GM18867 (cell line): Measurements from ENCODE around the gene SETD1B.
"Not testable (repeated sequence)": the region's sequence is repeated elsewhere in the genome, so short reads cannot be mapped to it uniquely, and the experiment has no call there.

Experiments
- ATAC-seq: cut with Tn5 transposase; IDR thresholded peaks from one replicate; pipeline ENCODE4 v1.9.1; 2021; ENCODE audit warnings: mild to moderate bottlenecking, moderate library complexity; ENCODE audit not compliant: unreplicated experiment

The SETD1B gene

DNA sequence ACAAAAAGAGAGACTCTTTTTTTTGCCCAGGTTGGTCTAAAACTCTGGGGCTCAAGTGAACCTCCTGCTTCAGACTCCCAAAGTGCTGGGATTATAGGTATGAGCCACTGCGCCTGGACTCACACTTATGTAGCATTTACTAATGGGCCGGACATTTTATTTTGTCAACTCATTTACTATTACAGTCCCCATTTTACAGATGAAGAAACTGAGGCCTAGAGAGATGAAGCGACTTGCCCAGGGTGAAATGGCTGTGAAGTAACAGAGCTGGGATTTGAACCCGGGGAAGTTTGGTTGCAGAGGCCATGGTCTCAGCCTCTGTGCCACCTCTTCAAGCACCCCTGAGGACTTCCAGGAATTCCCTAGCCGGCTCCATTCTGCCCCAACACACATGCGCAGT is 45.4 kb downstream of the SETD1B start:
- ATAC-seq: no peak

DNA sequence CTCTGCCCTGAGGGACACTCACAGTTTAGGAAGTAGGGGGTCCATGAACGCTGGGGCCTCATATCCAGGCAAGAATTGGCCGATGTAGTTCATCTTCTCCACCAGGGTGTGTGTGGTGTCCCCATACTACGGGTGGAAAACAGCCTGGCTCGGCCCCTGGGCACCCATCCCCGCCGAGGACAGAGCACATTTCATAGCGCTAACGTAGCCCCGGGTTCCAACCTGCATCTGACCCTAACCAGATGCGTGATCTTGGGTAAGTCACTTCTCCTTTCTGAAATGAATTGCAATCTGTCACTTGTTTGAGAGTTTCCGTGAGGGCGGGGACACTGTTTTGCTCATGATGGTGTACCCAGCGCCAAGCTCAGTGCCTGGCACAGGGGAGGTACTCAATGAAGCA is 45.9 kb downstream of the SETD1B start:
- ATAC-seq: no peak

DNA sequence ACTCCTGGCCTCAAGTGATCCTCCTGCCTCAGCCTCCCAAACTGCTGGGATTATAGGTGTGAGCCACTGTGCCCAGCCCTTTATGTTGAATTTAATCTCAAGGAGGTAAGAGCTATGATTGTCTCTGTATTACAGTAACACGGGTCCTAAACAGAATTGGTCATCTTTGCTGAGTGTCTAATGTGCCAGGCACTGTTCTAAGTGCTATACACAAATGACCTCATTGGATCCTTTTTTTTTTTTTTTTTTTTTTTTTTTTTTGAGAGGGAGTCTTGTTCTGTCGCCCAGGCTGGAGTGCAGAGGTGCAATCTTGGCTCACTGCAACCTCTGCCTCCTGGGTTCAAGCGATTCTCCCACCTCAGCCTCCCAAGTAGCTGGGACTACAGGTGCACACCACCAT is 48.6 kb downstream of the SETD1B start:
- ATAC-seq: not testable (repeated sequence)

DNA sequence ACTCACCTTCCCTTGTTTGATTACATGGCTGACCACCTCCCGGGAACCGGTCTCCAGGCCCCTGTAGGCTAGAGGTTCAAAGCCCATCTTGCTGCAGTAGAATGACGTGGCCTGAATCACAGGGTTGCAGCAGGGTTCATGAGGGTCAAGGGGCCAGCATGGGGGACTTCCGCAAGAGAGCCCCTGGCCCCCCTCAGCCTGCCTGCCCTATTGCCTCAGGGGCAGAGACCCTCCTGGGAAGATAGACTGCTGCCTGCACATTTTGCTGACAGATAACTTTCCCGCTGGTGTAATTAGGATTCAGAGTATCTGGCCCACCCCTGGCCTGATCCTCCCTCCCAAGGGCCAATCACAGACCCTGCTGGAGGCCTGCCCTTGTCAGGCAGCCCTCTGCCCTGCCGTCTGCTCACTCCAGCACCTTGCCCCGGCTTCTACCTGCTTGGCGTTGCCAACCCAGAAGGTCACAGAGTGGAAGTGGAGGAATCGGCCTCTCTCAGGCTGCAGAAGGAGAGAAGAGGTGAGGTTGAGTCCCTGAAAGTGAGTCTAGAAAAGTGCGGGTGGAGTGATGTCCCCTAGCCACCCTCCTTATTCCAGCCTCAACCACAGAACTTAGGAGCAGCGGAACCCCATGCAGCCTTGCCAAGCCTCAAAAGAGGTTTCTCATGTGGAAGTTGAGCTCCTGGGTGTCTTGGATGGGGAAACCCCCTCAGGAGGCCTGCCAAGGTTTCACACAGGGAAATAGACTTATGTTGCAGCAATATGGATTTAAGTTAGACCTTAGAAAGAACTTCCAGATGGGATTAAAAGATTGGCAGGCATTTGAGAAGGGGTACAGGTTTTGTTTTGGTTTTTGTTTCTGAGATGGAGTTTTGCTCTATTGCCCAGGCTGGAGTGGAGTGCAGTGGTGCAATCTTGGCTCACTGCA is 53.8 kb downstream of the SETD1B start:
- ATAC-seq: no peak

DNA sequence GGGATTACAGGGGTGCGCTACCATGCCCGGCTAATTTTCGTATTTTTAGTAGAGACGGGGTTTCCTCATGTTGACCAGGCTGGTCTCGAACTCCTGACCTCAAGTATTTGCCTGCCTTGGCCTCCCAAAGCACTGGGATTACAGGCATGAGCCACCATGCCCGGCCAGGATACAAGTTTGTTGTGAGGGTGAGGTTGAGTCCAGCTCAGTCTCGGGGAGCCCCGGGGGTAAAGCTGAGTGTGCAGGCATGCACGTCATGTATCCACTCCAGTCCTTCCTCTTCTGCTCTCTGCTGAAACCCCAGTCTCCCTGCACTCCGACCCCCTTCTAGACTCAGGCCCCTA is 54.5 kb downstream of the SETD1B start:
- ATAC-seq: no peak

DNA sequence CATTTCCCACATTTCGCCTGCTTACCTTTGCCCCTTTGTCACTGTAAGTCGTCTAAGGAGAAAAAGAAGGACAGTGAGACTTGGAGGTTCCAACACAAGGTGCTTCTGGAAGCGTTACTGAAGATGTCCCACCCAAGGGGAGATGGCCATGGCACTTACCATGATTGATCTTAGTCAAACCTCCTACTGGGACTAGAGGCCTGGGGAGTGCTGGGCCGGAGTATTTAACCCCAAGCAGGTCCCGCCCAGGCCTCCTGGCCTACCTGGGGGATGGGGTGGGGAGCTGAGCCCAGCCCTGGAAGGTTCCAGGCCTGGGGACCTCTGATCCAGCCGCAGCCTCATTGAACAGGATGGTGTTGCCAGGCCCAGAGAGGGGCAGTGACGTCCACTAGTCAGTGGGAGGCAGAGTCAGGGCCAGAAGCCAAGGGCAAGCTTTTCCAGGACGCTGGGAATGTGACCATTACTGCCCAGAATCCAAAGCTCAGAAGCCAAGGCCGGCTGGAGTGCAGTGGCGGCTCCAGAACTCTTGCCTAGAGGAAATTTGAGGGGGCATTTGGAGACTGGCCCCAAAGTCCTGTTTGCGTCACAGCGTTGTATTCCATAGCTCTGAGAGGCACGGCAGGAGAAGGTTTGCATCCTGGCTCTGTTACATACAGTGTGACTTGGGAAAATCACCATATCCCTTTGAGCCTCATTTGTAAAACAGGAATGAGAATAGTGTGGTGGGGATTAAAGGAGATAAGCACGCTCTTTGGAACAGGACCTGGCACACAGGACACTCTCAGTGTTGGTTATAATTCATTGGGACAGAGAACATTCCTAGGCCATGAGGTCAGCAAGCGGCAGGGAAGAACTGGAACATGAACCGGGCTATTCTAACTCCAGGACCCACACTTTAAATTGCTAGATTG is 55.1 kb downstream of the SETD1B start, which contains the start of gene HPD:
Gene HPD (minus strand): TSS at position 198 of the 911 bp plus-strand sequence. CDS start 36 bp downstream, at position 162.
- no peak for ATAC-seq

DNA sequence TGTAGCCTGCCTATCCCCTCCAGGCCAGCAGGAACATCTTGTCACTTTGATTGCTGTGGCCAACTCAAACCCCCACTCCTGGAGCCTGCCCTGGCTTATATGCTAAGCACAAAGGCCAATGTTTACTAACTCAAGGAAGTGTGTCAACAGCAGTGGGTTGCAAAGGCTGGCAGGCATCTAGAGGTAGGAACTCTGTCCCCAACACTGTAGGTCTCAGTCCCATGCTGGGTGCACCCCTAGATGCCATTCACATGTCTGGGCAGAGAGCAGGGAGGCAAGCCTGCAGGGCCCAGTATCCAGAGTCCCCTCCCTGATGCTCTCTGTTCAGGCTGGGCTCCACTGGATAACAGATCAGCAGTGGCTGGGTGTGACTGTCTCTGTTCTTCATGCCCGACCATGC is 56.4 kb downstream of the SETD1B start:
- ATAC-seq: no peak

DNA sequence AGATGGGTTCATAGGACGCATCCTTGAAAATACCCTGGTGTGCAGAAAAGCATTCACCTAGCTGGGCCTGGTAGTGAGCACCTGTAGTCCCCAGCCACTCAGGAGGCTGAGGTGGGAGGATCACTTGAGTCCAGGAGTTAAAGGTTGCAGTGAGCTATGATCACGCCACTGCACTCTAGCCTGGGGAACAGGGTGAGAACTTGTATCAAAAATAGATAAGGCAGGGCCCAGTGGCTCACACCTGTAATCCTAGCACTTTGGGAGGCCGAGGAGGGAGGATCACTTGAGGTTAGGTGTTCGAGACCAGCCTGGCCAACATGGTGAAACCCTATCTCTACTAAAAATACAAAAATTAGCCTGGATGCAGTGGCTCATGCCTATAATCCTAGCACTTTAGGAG is 56.9 kb downstream of the SETD1B start:
- not testable (repeated sequence) for ATAC-seq

DNA sequence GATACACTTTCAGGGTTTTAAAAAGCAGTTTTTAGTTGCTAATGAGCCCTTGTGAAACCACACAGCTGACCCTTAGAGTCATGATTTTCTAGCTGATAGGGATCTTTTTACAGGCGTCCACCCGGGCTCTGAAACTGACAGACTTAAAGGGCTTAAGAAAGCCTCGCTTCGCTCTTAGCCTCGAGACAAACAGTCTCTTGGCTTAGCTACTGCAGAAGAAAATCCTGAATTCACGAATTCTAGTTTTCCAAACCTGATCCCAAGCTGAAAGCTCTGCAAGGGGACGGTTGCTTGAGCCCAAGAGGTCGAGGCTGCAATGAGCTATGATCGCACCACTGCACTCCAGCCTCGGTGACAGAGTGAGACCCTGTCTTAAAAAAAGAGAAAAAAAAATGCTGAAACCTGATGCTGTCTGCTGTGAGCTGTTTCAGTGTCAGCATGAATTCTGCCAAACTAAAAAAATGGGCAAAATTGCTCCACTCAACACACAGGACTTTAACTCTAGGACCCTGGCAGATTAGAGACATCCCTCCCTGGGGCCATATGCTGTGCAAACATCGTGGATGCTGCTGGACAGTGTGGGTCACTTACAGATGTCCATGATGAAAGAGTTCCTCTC is 57.9 kb downstream of the SETD1B start:
- no peak for ATAC-seq

DNA sequence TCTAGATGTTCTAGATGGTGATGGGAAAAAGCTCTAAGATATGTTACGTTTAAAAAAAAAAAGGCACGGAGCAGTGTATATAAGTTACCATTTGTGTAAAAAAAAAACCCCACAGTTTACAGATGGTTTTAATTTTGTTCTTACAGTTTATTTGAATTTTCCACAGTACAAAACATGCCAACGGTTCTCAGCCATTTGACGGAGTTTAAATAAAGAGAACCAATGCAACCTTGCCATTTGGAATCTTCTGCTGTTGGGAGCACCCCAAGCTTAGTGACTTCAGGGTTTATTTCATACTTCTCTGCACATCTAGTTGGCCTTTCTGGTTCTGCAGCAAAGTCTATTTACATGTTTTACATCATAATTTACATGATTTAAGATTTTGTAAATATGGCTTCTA is 62.5 kb downstream of the SETD1B start:
- no peak for ATAC-seq

DNA sequence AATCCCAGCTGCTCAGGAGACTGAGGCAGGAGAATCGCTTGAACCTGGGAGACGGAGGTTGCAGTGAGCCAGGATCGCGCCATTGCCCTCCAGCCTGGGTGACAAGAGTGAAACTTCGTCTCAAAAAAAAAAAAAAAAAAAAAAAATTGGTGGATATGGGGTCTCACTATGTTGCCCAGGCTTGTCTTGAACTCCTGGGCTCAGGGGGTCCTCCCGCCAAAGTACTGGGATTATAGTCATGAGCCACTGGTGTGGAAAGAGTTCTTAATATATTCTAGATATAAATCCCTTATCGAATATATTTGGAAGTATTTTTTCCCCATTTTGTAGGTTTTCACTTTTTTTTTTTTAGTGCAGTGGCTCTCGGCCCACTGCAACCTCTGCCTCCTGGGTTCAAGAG is 65.4 kb downstream of the SETD1B start:
- not testable (repeated sequence) for ATAC-seq

DNA sequence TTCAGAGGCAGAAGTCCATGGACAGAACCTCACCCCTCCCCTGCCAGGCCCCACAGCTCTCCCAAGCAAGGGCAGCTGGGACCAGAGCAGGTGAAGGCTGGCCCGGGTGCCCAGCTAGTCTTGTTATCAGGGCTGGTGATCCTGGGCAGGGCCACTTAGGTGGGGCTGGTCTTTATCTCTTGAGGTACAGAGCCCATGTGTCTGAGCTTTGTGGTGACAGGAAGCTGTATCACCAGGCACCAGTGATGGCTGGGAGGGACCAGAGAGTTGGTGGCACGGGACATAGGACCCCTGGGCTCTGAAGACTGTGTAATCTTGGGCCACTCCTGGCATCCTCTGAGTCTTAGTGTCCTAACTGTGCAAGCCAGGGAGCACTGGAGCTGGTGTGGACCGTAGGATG is 67.7 kb downstream of the SETD1B start:
- ATAC-seq: no peak

DNA sequence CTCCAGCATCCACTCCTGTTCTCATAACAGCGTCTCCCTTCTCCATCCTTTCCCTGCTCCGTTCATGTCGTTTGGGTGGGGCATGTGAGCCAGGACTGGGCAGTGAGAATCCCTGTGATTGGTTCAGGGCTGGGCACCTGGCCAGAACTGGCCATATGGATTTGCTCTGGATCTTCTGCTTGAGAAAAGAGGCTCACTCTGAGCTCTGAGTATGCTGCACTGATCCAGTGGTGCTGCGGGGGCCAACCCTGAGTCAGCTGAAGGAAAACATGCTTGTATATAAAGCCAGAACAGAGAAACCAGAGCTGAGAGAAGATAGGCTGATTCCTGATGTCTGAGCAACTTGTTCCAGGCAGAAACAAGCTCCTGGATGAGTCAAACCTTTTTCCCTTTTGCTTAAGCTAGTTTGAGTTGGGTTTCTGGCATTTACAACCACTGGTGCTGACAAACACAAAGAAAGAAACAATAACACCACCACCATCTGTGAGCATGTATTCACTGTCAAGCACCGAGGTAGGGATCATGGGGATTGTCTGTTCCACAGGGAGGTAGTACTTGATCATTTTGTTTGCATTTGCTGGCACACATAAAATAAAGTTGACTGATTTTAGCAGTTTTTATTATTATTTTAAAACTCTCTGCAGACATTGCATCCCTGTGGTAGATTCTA is 68.9 kb downstream of the SETD1B start:
- no peak for ATAC-seq

DNA sequence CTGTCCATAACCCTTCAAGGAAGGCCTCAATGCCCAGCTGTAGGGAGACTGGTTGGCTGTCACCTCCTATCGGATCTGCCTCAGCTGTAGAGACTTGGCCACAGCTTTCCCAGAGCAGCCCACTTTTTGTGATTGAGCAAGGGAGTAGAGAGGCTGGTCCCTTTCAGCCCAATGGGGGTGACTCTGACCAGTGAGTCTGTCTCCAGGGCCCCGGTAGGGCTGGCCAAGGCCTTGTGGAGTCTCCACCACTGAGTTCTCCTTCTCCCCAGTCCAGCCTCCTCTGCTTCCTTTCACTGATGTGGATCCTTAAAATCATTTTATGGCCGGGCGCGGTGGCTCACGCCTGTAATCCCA is 69.4 kb downstream of the SETD1B start:
- ATAC-seq: no peak

DNA sequence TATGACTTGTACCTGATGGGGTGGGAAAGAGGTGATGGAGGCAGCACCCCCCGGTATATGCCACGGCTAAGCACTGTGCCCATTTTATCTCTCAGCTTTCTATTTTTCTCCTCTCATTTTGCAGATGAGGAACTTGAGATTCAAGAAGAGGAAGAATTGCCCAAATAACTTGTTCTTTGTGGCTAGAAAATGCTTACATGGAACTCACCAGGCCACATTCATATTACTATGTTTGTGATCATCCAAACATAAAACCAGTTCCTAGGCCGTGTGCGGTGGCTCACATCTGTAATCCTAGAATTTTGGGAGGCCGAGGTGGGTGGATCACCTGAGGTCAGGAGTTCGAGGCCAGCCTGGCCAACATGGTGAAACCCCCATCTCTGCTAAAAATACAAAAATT is 70.3 kb downstream of the SETD1B start:
- no peak for ATAC-seq

DNA sequence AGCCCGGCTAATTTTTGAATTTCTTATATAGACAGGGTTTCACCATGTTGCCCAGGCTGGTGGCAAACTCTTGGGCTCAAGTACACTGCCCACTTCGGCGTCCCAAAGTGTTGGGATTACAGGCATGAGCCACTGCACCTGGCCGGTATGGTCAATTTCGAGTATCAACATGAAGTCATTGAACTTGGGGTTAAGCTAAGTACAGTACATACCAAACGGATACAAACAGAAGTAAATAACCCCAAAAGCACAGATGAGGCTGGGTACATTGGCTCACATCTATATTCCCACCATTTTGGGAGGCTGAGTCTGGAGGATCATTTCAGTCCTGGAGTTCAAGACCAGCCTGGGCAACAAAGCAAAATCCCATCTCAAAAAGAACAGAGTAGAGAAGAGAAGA is 71.8 kb downstream of the SETD1B start:
- no peak for ATAC-seq

DNA sequence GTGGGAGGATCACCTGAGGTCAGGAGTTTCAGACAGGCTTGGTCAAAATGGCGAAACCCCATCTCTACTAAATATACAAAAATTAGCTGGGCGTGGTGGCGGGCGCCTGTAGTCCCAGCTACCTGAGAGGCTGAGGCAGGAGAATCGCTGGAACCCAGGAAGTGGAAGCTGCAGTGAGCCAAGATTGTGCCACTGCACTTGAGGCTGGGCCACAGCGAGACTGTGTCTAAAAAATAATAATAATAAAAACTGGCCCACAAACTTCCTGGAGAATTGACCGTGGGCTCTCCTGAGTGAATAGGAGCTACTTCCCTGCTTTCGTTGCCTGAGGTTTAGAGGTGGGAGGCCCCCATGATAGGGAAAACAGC is 72.3 kb downstream of the SETD1B start:
- not testable (repeated sequence) for ATAC-seq
